C4-2B (cell line): Measurements from ENCODE around the gene ZNRD2.

Source experiments
- ZFX ChIP-seq: fragments of 450-650 bp; IDR thresholded peaks from 2 replicates; pipeline ENCODE4 v1.6.1; 2017
- TF ChIP-seq, protein P1 (sequence below): fragments of 450-650 bp; conservative IDR thresholded peaks from 2 replicates; pipeline ENCODE4 v1.5.1; 2017; ENCODE audit warnings: mild to moderate bottlenecking

DNA sequence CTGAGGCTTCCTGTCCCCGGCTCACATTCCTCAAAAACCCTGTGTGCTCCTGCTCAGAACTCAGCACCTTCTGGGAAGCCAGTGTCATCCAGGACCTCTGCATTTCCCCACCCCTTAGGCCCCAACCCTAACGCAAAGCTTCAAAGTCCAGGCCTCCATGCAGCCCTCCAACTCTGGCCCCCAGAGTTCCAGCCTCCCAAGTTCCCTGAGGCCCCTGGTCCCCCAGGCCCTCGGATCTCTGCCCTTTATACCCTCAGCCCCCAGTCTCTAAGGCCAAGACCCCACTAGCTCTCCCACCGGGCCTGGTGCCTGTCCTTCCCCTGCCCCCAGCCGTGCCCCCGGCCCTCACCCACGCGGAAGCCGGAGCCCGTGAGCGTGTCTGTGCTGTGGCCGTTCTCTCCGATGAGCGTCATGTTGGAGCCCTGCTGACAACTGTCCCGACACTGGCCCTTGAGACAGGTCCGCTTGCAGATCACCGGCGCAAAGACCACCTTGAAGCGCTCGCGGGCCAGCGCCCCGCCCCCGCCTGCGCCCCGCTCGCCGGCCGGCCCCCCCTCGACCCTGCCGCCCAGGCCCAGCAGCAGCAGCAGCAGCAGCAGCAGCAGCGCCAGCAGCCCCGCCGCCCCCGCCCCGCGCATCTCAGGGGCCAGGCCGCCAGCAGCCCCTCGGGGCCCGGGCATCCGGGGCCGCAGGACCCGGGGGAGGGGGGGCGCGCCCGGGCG, 12.8 kb upstream of the ZNRD2 start:
- TF ChIP-seq, protein P1, sequence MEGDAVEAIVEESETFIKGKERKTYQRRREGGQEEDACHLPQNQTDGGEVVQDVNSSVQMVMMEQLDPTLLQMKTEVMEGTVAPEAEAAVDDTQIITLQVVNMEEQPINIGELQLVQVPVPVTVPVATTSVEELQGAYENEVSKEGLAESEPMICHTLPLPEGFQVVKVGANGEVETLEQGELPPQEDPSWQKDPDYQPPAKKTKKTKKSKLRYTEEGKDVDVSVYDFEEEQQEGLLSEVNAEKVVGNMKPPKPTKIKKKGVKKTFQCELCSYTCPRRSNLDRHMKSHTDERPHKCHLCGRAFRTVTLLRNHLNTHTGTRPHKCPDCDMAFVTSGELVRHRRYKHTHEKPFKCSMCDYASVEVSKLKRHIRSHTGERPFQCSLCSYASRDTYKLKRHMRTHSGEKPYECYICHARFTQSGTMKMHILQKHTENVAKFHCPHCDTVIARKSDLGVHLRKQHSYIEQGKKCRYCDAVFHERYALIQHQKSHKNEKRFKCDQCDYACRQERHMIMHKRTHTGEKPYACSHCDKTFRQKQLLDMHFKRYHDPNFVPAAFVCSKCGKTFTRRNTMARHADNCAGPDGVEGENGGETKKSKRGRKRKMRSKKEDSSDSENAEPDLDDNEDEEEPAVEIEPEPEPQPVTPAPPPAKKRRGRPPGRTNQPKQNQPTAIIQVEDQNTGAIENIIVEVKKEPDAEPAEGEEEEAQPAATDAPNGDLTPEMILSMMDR: no peak
- no peak for TF ChIP-seq ZFX
